PC-3 (cell line): ENCODE measurements around the gene NT5DC3. TPM values are rescaled to one million over a fixed set of nuclear protein-coding genes. Genes with fewer than 3 reads are reported as not detected.
A peak's percentile ranks its signal among the peaks of the same experiment; 100 is the strongest.

Experiments used
- ATAC-seq: fragments of 200-7000 bp; cut with Tn5 transposase; 2 replicates; pipeline ENCODE4 v1.9.1; 2020; ENCODE audit warnings: mild to moderate bottlenecking, moderate library complexity
- Bru-seq: library from RNA; stranded (reverse); fragments of 400-500 nt; gene quantifications from one replicate; lab custom pipeline; 2021; lab: Mats Ljungman, UMichigan
- BruChase-seq, 2 experiments: library from RNA; stranded (reverse); fragments of 400-500 nt; gene quantifications; one replicate each; lab custom pipeline; 2021; lab: Mats Ljungman, UMichigan
- BruUV-seq: library from RNA; stranded (reverse); fragments of 400-500 nt; replicated peaks from 2 replicates; lab custom pipeline; 2021; lab: Mats Ljungman, UMichigan
- CTCF ChIA-PET: fragments of 300-600 bp; sonication (Branson Sonifier 250); formaldehyde crosslinking; loops from one replicate; lab custom pipeline; 2022; ENCODE audit warnings: antibody characterized with exemption; lab: Charles Lee
- POLR2A ChIA-PET: fragments of 300-600 bp; sonication (Branson Sonifier 250); formaldehyde crosslinking; loops from one replicate; lab custom pipeline; 2022; ENCODE audit warnings: antibody characterized with exemption; ENCODE audit not compliant: unreplicated experiment; lab: Charles Lee
- DNase-seq: peaks from one replicate; pipeline ENCODE4 v3.0.0-alpha.2; 2015
- H2AFZ ChIP-seq: fragments of 300-600 bp; sonication (generic); 2 replicates; pipeline ENCODE4 v1.6.0; 2016; ENCODE audit warnings: antibody characterized with exemption, low read length
- H3F3A ChIP-seq: fragments of 300-600 bp; sonication (generic); one replicate; pipeline ENCODE4 v1.6.0; 2017; ENCODE audit warnings: antibody characterized with exemption, low read length, control low read depth, mild to moderate bottlenecking; ENCODE audit not compliant: unreplicated experiment
- H3K27ac ChIP-seq: fragments of 300-600 bp; sonication (generic); 2 replicates; pipeline ENCODE4 v1.5.1; 2016; ENCODE audit warnings: mild to moderate bottlenecking, low read length
- H3K27me3 ChIP-seq: fragments of 300-600 bp; sonication (generic); 2 replicates; pipeline ENCODE4 v1.6.1; 2016; ENCODE audit warnings: low read length, mixed read lengths
- H3K36me3 ChIP-seq: fragments of 300-600 bp; sonication (generic); 2 replicates; pipeline ENCODE4 v1.6.1; 2016; ENCODE audit warnings: low read depth, mixed run types, low read length, mixed read lengths
- H3K4me1 ChIP-seq: fragments of 300-600 bp; sonication (generic); 2 replicates; pipeline ENCODE4 v1.5.1; 2016; ENCODE audit warnings: low read length; ENCODE audit not compliant: insufficient read depth
- H3K4me2 ChIP-seq: fragments of 300-600 bp; sonication (generic); 2 replicates; pipeline ENCODE4 v1.6.0; 2016; ENCODE audit warnings: low read length
- H3K4me3 ChIP-seq: fragments of 300-600 bp; sonication (generic); 2 replicates; pipeline ENCODE4 v1.5.1; 2016; ENCODE audit warnings: mild to moderate bottlenecking, low read length, mixed read lengths
- H3K79me2 ChIP-seq: fragments of 300-600 bp; sonication (generic); 2 replicates; pipeline ENCODE4 v1.6.1; 2017; ENCODE audit warnings: low read length, mixed read lengths
- H3K9ac ChIP-seq: fragments of 300-600 bp; sonication (generic); 2 replicates; pipeline ENCODE4 v1.6.0; 2016; ENCODE audit warnings: mild to moderate bottlenecking, low read length
- H3K9me2 ChIP-seq: fragments of 300-600 bp; sonication (generic); replicated peaks from 2 replicates; pipeline ENCODE4 v1.6.1; 2016; ENCODE audit warnings: mixed run types, low read length, mixed read lengths
- H3K9me3 ChIP-seq: fragments of 300-600 bp; sonication (generic); 2 replicates; pipeline ENCODE4 v1.6.1; 2016; ENCODE audit warnings: low read length, mixed read lengths
- H4K20me1 ChIP-seq: fragments of 300-600 bp; sonication (generic); 2 replicates; pipeline ENCODE4 v1.6.1; 2016; ENCODE audit warnings: low read length, mixed read lengths
- CTCF ChIP-seq: fragments of 300-600 bp; sonication (generic); conservative IDR thresholded peaks from 2 replicates; pipeline ENCODE4 v1.5.1; 2017; ENCODE audit warnings: antibody characterized with exemption, low read depth, mild to moderate bottlenecking, low read length
- EZH2 ChIP-seq: fragments of 300-600 bp; sonication (generic); IDR thresholded peaks from one replicate; pipeline ENCODE4 v1.6.1; 2017; ENCODE audit warnings: antibody characterized with exemption, mild to moderate bottlenecking, low read length; ENCODE audit not compliant: unreplicated experiment
- EZH2phosphoT487 ChIP-seq: fragments of 300-600 bp; sonication (generic); IDR thresholded peaks from 2 replicates; pipeline ENCODE4 v1.6.1; 2018; ENCODE audit warnings: mild to moderate bottlenecking, antibody characterized with exemption, low read length, borderline replicate concordance
- intact Hi-C: fragments of 100-400 bp; cut with micrococcal nuclease; formaldehyde crosslinking; loops from 2 replicates; pipeline ENCODE4 v1.9.0; 2023
- long read RNA-seq: library from polyadenylated mRNA; unstranded; transcript quantifications from one replicate; pipeline ENCODE4 v2.0.0, GENCODE V29; 2021; ENCODE audit not compliant: unreplicated experiment
- total RNA-seq: library from RNA; depleted of rRNA; stranded (reverse); fragments of >200 nt; gene quantifications from 2 replicates; pipeline ENCODE4 v1.2.3, GENCODE V29; 2014; rRNA removed

The NT5DC3 gene
- total RNA-seq (14.9 and 15.7 TPM in 2 replicates), Bru-seq, nascent RNA (percentile 88 among the genes with signal in this experiment), BruChase-seq, experiment 1, labeled RNA remaining after a 6-hour chase (percentile 86 among the genes with signal in this experiment), BruChase-seq, experiment 2, labeled RNA remaining after a 2-hour chase (percentile 82 among the genes with signal in this experiment)
- long read RNA-seq, full-length matches to known transcripts = 2 of 16 reads
- long read RNA-seq, partial matches to known transcripts = 5 of 16 reads
- long read RNA-seq, other reads (novel, unspliced or antisense) = 9 of 16 reads

DNA sequence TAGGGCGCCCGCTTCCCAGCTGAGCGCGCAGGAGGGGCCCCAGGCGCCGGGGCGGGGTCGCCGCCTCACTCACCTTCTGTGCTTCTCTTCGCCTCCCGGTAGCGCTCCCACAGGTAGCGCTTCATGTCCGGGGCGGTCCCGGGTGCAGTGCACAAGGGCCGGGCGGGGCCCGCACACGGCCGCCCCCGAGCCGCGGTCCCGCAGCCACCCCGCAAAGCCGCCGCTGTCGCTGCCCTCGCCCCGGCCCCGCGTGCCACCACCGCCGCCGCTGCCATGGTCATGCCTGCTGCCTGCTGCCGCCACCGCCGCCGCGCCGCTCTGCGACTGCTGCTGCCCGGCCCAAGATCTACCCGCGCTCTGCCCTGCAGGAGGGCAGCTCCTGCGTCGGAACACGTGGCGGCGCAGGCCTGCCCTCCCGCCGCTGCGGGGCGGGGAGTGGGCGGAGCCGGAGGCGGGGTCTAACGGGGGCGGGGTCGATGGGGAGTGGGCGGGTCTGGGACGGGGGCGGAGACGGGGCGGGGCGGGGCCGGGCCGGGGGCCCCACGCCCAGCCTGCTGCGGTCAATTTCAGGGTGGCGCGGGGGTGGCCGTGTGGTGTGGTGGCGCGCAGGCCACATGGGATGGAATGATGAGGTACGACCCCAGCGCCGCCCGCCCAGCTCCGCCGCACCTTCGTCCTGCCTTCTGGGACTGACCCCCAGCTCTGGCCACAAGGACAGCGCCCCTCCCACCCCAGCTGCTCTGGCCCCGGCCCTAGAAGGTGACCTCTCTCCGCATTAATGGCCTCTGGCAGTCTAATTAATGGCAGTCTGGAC is at the start of gene NT5DC3:
Gene NT5DC3, minus strand, starts transcription at position 359 of the 814 bp plus-strand sequence. Its CDS starts 78 bp downstream, at position 281.
- peak within 1 kb of the TSS; percentile 85 for H2AFZ ChIP-seq
- H3K4me1 ChIP-seq = peaks cover 31% of the 10 kb centered on the region
- no peaks in the 10 kb centered on the region for H3F3A ChIP-seq
- H3K9me3 ChIP-seq = no peaks in the 10 kb centered on the region
- peak within 1 kb of the TSS; percentile 93 for H3K4me3 ChIP-seq
- BruUV-seq = no TSS peak
- H3K79me2 ChIP-seq = peaks cover 47% of the 10 kb centered on the region
- ChIA-PET POLR2A (interaction anchor here (0.5 to 1.0 kb wide), 6 partner anchors 12 to 99 kb away, joined by 5 to 9 read pairs (median 9); partner anchors contain the start of gene HSP90B1), CTCF (interaction anchor here (1.0 to 1.2 kb wide), 2 partner anchors 35 to 69 kb away, joined by 3 read pairs; no protein-coding TSS in a partner anchor)
- peaks cover 24% of the 10 kb centered on the region for H4K20me1 ChIP-seq
- no peaks in the 10 kb centered on the region for H3K27me3 ChIP-seq
- peak within 1 kb of the TSS; percentile 84 for H3K9ac ChIP-seq
- TF ChIP-seq EZH2 (no peak), EZH2phosphoT487 (no peak), CTCF (no peak)
- H3K9me2 ChIP-seq = no peaks in the 10 kb centered on the region
- H3K36me3 ChIP-seq = peaks cover 2% of the 10 kb centered on the region; the same call in 1 of the 2 replicates
- intact Hi-C loops = loop anchor here (1.0 kb wide), 2 partner anchors 18 to 89 kb away; partner anchors contain the start of gene HSP90B1
- DNase-seq (peak; percentile 89), ATAC-seq (peak; percentile 69)
- H3K4me2 ChIP-seq = peak within 1 kb of the TSS; percentile 99
- peak within 1 kb of the TSS; percentile 92 for H3K27ac ChIP-seq

GRCh38 chr12:103887738-103888137 is 46.7 kb upstream of the NT5DC3 start:
- CTCF ChIA-PET = no interaction called here
- intact Hi-C loops = no loop called here
- TF ChIP-seq CTCF (no peak), EZH2 (no peak), EZH2phosphoT487 (no peak)
- no peaks in the 10 kb centered on the region for H3K9me3 ChIP-seq
- no peaks in the 10 kb centered on the region for H3K36me3 ChIP-seq
- no peaks in the 10 kb centered on the region for H3K79me2 ChIP-seq
- no peak overlapping the region for H3K4me2 ChIP-seq
- POLR2A ChIA-PET = interaction anchor here (0.6 kb wide), 1 partner anchor 1695 kb away, joined by 8 read pairs; no protein-coding TSS in a partner anchor
- no peaks in the 10 kb centered on the region for H3F3A ChIP-seq
- DNase-seq (no peak), ATAC-seq (no peak)
- no peak overlapping the region for H2AFZ ChIP-seq
- H4K20me1 ChIP-seq = no peaks in the 10 kb centered on the region
- H3K9me2 ChIP-seq = no peaks in the 10 kb centered on the region
- no peaks in the 10 kb centered on the region for H3K27me3 ChIP-seq
- no TSS peak for BruUV-seq
- H3K9ac ChIP-seq = no peak overlapping the region
- H3K27ac ChIP-seq = no peak overlapping the region
- peaks cover 9% of the 10 kb centered on the region for H3K4me1 ChIP-seq
- no peak overlapping the region for H3K4me3 ChIP-seq
